ENCODE measurements around the gene CCDC197.

Gene CCDC197

GRCh38 chr14:94001501-94002396, 4.6 kb downstream of the CCDC197 start:
- DNase-seq, result peak; percentile 76

- DNase-seq, result no peak
Measured at GRCh38 chr14:94003397-94003796, 6.3 kb downstream of the CCDC197 start.

GRCh38 chr14:94004015-94004414, 6.9 kb downstream of the CCDC197 start:
- DNase-seq, result no peak

GRCh38 chr14:94005324-94006073, 8.4 kb downstream of the CCDC197 start:
- DNase-seq, result peak; percentile 48

GRCh38 chr14:94008234-94008633, 11.1 kb downstream of the CCDC197 start:
- DNase-seq, result peak; percentile 67

GRCh38 chr14:94009767-94010166, 12.7 kb downstream of the CCDC197 start:
- no peak for DNase-seq

GRCh38 chr14:94010625-94011024, 13.5 kb downstream of the CCDC197 start:
- DNase-seq, result no peak

- peak; percentile 40 for DNase-seq
Measured at GRCh38 chr14:94011795-94012194, 14.7 kb downstream of the CCDC197 start.

- DNase-seq, result no peak
Measured at GRCh38 chr14:94014382-94014781, 17.3 kb downstream of the CCDC197 start.

GRCh38 chr14:94015223-94015622, 18.1 kb downstream of the CCDC197 start:
- no peak for DNase-seq

GRCh38 chr14:94016446-94016976, 19.4 kb downstream of the CCDC197 start:
- DNase-seq, result no peak

GRCh38 chr14:94018308-94018707, 21.2 kb downstream of the CCDC197 start:
- no peak for DNase-seq

GRCh38 chr14:94019329-94019728, 22.2 kb downstream of the CCDC197 start:
- DNase-seq, result no peak

- DNase-seq, result no peak
Measured at GRCh38 chr14:94020267-94020666, 23.2 kb downstream of the CCDC197 start.

- DNase-seq, result no peak
Measured at GRCh38 chr14:94021001-94021400, 23.9 kb downstream of the CCDC197 start.

GRCh38 chr14:94021416-94022157, 24.5 kb downstream of the CCDC197 start:
- peak; percentile 69 for DNase-seq

GRCh38 chr14:94022532-94023411, 25.7 kb downstream of the CCDC197 start:
- DNase-seq, result no peak

GRCh38 chr14:94024549-94024948, 27.4 kb downstream of the CCDC197 start:
- DNase-seq, result no peak

GRCh38 chr14:94025720-94026119, 28.6 kb downstream of the CCDC197 start:
- DNase-seq, result no peak

GRCh38 chr14:94026173-94026888, 29.2 kb downstream of the CCDC197 start, which contains the start of gene OTUB2:
Gene OTUB2, plus strand, starts transcription at chr14:94026340. Its CDS starts 198 bp downstream, at chr14:94026538.
- peak; percentile 99 for DNase-seq

GRCh38 chr14:94026889-94027469, 29.9 kb downstream of the CCDC197 start:
- DNase-seq, result no peak
